ENCODE measurements around the gene RASEF. TPM values are rescaled to one million over a fixed set of nuclear protein-coding genes. Genes with fewer than 3 reads are reported as not detected.

RASEF gene
- total and polyA plus RNA-seq, 2 of the 13 experiments (the other 11 are each of a cell fraction or from before 2014, with no cell fraction given), result 0.07 TPM; not detected in 1

DNA sequence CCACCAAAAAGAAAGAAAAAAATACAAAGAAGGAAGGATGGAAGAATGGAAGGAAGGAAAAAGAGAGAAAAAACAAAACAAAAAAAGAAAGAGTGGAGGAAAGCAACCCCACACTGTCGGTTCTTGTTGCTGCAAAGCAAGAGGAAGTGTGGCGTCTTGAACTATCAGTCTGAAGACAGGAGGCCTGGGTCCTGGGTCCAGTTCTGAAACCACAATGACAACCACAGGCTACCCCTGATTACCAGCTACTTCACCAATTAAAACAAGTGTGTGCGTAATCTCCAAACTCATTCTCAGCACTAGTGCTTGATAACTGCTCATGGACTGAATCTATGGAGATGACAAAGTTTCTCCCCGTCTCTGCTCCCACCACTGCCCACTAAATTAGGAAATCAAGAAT, 93.7 kb downstream of the RASEF start:
- H3K4me3 ChIP-seq (replicated peaks in 1 of 3; ENCODE audit: insufficient read depth in 1 of 3, low read depth in 2 of 3, low read length in 3 of 3), result no peak overlapping the region
- no TSS peak for BruUV-seq (replicated peaks)
- no peak overlapping the region for H3K27ac ChIP-seq (ENCODE audit: extremely low read length, insufficient read depth, low read length)
- no peak overlapping the region for H3K9ac ChIP-seq (ENCODE audit: insufficient read depth, low read depth, low read length)
- in situ Hi-C loops (cut with HindIII; ENCODE audit: extremely low pct_ligation_motif_present, low pct_unique_long_range_greater_than_20kb) (loop anchor here (10.0 to 25.0 kb wide), 2 partner anchors 434 to 1257 kb away; no protein-coding TSS in a partner anchor), intact Hi-C loops (cut with micrococcal nuclease; ENCODE audit: unreplicated experiment) (no loop called here)
- TF ChIP-seq HOXD1 (CRISPR knock-in tag; IDR thresholded peaks at IDR 0.05), result no peak
- H3K4me1 ChIP-seq (ENCODE audit: insufficient read depth, low read length), result no peaks in the 10 kb centered on the region
- DNase-seq (ENCODE audit: low spot score), result no peak
- no peaks in the 10 kb centered on the region for H4K20me1 ChIP-seq (ENCODE audit: insufficient read depth, low read length)
- ChIA-PET POLR2A (no interaction called here), CTCF (ENCODE audit: low intra/inter-chr PET ratio, low total read pairs) (no interaction called here)
- H3K4me2 ChIP-seq (ENCODE audit: low read depth, low read length), result no peak overlapping the region
- H3K27me3 ChIP-seq (ENCODE audit: control insufficient read depth in 1 of 2, insufficient read depth in 2 of 2, low read length in 2 of 2), result no peaks in the 10 kb centered on the region; a peak in 1 of 5 replicates
- FAIRE-seq, result no peak
- ATAC-seq, result no peak
- H3K79me2 ChIP-seq (ENCODE audit: insufficient read depth, low read length), result no peaks in the 10 kb centered on the region
- no peak overlapping the region for H2AFZ ChIP-seq (ENCODE audit: low read length)
- no peaks in the 10 kb centered on the region for H3K36me3 ChIP-seq (replicated peaks in 1 of 2; ENCODE audit: control insufficient read depth in 1 of 2, insufficient read depth in 2 of 2, low read length in 2 of 2)
- WGBS (ENCODE audit: low lambda C conversion rate), result 5% methylated on average over 4 of the region's 4 CpGs
- H3K9me3 ChIP-seq (ENCODE audit: low read length), result no peaks in the 10 kb centered on the region

GRCh38 chr9:82968816-82969215, 94.1 kb downstream of the RASEF start:
- DNase-seq (ENCODE audit: low spot score), result no peak
- Histone ChIP-seq H2AFZ (ENCODE audit: low read length) (no peak overlapping the region), H3K36me3 (replicated peaks in 1 of 2; ENCODE audit: control insufficient read depth in 1 of 2, insufficient read depth in 2 of 2, low read length in 2 of 2) (no peaks in the 10 kb centered on the region), H3K4me2 (ENCODE audit: low read depth, low read length) (no peak overlapping the region), H3K4me3 (replicated peaks in 1 of 3; ENCODE audit: insufficient read depth in 1 of 3, low read depth in 2 of 3, low read length in 3 of 3) (no peak overlapping the region), H3K9me3 (ENCODE audit: low read length) (no peaks in the 10 kb centered on the region), H3K9ac (ENCODE audit: insufficient read depth, low read depth, low read length) (no peak overlapping the region), H4K20me1 (ENCODE audit: insufficient read depth, low read length) (no peaks in the 10 kb centered on the region), H3K27ac (ENCODE audit: extremely low read length, insufficient read depth, low read length) (no peak overlapping the region), H3K4me1 (ENCODE audit: insufficient read depth, low read length) (no peaks in the 10 kb centered on the region), H3K79me2 (ENCODE audit: insufficient read depth, low read length) (no peaks in the 10 kb centered on the region), H3K27me3 (ENCODE audit: control insufficient read depth in 1 of 2, insufficient read depth in 2 of 2, low read length in 2 of 2) (no peaks in the 10 kb centered on the region; a peak in 1 of 5 replicates)
- ChIA-PET POLR2A (no interaction called here), CTCF (ENCODE audit: low intra/inter-chr PET ratio, low total read pairs) (no interaction called here)
- no TSS peak for BruUV-seq (replicated peaks)
- WGBS (ENCODE audit: low lambda C conversion rate), result 3% methylated on average over 1 of the region's 1 CpG
- intact Hi-C loops (cut with micrococcal nuclease; ENCODE audit: unreplicated experiment) (no loop called here), in situ Hi-C loops (cut with HindIII; ENCODE audit: extremely low pct_ligation_motif_present, low pct_unique_long_range_greater_than_20kb) (loop anchor here (10.0 to 25.0 kb wide), 2 partner anchors 434 to 1257 kb away; no protein-coding TSS in a partner anchor)
- peak; percentile 38 for TF ChIP-seq HNRNPK (IDR thresholded peaks at IDR 0.05; ENCODE audit: low read depth, low read length, poor library complexity, severe bottlenecking)
- TF ChIP-seq, protein P1, sequence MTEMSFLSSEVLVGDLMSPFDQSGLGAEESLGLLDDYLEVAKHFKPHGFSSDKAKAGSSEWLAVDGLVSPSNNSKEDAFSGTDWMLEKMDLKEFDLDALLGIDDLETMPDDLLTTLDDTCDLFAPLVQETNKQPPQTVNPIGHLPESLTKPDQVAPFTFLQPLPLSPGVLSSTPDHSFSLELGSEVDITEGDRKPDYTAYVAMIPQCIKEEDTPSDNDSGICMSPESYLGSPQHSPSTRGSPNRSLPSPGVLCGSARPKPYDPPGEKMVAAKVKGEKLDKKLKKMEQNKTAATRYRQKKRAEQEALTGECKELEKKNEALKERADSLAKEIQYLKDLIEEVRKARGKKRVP (CRISPR knock-in tag; IDR thresholded peaks at IDR 0.05), result no peak
- no peak for ATAC-seq
- FAIRE-seq, result no peak

All from HepG2 (cell line).